Kidney (tissue), 14 donors: ENCODE measurements around the gene MBOAT2. TPM values are rescaled to one million over a fixed set of nuclear protein-coding genes. Genes with fewer than 3 reads are reported as not detected.

Experiments
- DNase-seq, 5 donors: peaks; one replicate each; pipeline ENCODE4 v3.0.0-alpha.2; 2013 to 2020
- FAIRE-seq: peaks from 2 replicates; lab custom pipeline; 2012; peaks lifted over from hg19 to GRCh38; lab: Jason Lieb, UNC
- H3K27ac ChIP-seq, 2 donors: one replicate each; pipeline ENCODE4 v1.7.0; 2013; ENCODE audit warnings: low read depth in 2 of 2, low read length in 2 of 2, inconsistent platforms in 1 of 2
- H3K27me3 ChIP-seq: one replicate; pipeline ENCODE4 v1.7.1; 2013; ENCODE audit warnings: low read length, inconsistent platforms; ENCODE audit not compliant: control insufficient read depth, insufficient read depth
- H3K36me3 ChIP-seq, 3 donors: one replicate each; pipeline versions ENCODE4 v1.7.0 to v1.7.1; 2013; ENCODE audit warnings: low read length in 3 of 3, control low read depth in 1 of 3, inconsistent platforms in 1 of 3; ENCODE audit not compliant: insufficient read depth in 3 of 3, control insufficient read depth in 2 of 3
- H3K4me1 ChIP-seq, 3 donors: one replicate each; pipeline versions ENCODE4 v1.7.0 to v1.7.1; 2013; ENCODE audit warnings: low read length in 3 of 3, inconsistent platforms in 1 of 3, low read depth in 1 of 3; ENCODE audit not compliant: control insufficient read depth in 2 of 3, insufficient read depth in 2 of 3
- H3K4me3 ChIP-seq, 3 donors: one replicate each; pipeline versions ENCODE4 v1.7.0 to v1.8.1; 2013; ENCODE audit warnings: low read length in 3 of 3, control low read depth in 1 of 3, inconsistent platforms in 1 of 3
- H3K9ac ChIP-seq, 3 donors: one replicate each; pipeline versions ENCODE4 v1.7.0 to v1.7.1; 2013; ENCODE audit warnings: low read length in 3 of 3, control low read depth in 1 of 3, inconsistent platforms in 1 of 3
- H3K9me3 ChIP-seq, 3 donors: one replicate each; pipeline versions ENCODE4 v1.7.0 to v1.7.1; 2013; ENCODE audit warnings: low read length in 3 of 3, control low read depth in 1 of 3, inconsistent platforms in 1 of 3; ENCODE audit not compliant: control insufficient read depth in 2 of 3, insufficient read depth in 1 of 3
- intact Hi-C: fragments of 100-400 bp; cut with DNase I; formaldehyde crosslinking; loops from one replicate; pipeline ENCODE4 v1.11.1; 2022
- polyA plus RNA-seq: library from polyadenylated mRNA; stranded (reverse); fragments of 350-450 nt; fragmentation: Illumina TruSeq; extraction: RNeasy Lipid Tissue Mini Kit (QIAGEN cat#74804); gene quantifications from one replicate; pipeline ENCODE4 v1.2.3, GENCODE V29; 2014; ENCODE audit warnings: low read depth, low replicate concordance; ENCODE audit not compliant: insufficient read depth
- total RNA-seq: library from RNA; stranded (reverse); fragmentation: NEBNext Ultra II Directional; extraction: Animal tissue kit (Norgen Biotek cat#: 25700); gene quantifications from one replicate; pipeline ENCODE4 v1.2.1, GENCODE V29; 2021
- TF ChIP-seq, protein P1 (sequence below): IDR thresholded peaks from 3 replicates; pipeline ENCODE4 v1.5.1; 2012; ENCODE audit warnings: mild to moderate bottlenecking, moderate library complexity, borderline replicate concordance; ENCODE audit not compliant: insufficient read depth; ENCODE audit errors: extremely low read depth
- donor health status: control.
- donor health status: control.
- donor health status: control.
- donor health status: control.
- donor health status: control.
- donor health status: DM: yes; HTN: yes; CAD: no.
- donor health status: Normal renal cell carcinoma (clear cell type).

The MBOAT2 gene
- total and polyA plus RNA-seq, 2 donors from 2014 or later = 15.9 to 28.6 TPM

DNA sequence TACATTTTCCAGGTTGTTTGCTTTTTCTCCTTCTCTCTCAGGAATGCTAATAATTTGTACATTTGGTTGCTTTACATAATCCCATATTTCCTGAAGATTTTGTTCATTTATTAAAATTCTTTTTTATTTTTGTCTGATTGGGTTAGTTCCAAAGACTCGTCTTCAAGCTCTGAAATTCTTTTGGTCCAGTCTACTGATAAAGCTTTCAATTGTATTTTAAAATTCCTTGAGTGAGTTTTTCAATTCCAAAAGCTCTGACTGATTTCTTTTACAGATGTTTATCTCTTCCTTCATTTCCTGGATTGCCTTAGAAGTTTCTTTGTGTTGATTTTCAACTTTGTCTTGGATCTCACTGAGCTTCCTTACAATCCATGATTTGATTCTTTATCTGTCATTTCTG lies 50.0 kb downstream of the MBOAT2 start:
- Histone ChIP-seq H3K27ac (no peak overlapping the region), H3K9ac (no peak overlapping the region), H3K9me3 (peaks cover 0 to 3% (median 2%) of the 10 kb centered on the region in 3 donors), H3K36me3 (no peaks in the 10 kb centered on the region), H3K4me3 (no peak overlapping the region), H3K4me1 (no peaks in the 10 kb centered on the region), H3K27me3 (no peaks in the 10 kb centered on the region)
- FAIRE-seq (no peak), DNase-seq (no peak)
- TF ChIP-seq, protein P1, sequence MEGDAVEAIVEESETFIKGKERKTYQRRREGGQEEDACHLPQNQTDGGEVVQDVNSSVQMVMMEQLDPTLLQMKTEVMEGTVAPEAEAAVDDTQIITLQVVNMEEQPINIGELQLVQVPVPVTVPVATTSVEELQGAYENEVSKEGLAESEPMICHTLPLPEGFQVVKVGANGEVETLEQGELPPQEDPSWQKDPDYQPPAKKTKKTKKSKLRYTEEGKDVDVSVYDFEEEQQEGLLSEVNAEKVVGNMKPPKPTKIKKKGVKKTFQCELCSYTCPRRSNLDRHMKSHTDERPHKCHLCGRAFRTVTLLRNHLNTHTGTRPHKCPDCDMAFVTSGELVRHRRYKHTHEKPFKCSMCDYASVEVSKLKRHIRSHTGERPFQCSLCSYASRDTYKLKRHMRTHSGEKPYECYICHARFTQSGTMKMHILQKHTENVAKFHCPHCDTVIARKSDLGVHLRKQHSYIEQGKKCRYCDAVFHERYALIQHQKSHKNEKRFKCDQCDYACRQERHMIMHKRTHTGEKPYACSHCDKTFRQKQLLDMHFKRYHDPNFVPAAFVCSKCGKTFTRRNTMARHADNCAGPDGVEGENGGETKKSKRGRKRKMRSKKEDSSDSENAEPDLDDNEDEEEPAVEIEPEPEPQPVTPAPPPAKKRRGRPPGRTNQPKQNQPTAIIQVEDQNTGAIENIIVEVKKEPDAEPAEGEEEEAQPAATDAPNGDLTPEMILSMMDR = no peak
- intact Hi-C loops = no loop called here

DNA sequence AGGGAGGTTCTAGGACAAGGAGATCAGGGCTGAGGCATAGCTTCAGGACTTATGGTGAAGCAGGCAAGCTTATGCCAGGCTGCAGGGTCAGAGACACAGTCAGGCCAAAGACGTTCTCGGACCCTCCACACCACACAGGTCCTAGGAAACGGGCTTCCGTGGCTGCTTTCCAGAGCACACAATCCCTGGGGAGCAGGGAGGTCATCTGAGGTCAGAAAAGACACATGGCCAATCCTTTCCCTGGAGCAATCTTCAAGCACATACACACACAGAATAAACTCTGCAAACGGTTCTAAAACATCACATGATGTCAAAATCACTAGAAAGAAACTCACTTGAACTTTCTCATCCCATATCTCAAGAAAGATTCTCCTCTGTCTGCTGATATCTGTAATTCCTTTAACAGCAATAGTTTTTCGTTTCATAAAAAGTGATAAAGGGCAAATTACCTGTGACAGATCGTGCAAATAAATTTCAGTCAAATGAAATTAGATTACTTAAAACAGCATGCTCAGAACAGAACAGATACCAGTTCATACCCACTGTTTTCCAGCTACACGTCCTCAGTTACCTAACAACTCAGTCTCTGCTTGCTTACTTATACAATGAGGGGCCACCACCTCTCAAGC lies 63.9 kb downstream of the MBOAT2 start:
- H3K36me3 ChIP-seq = peaks cover 0 to 2% (median 0%) of the 10 kb centered on the region in 3 donors
- FAIRE-seq (no peak), DNase-seq (no peak)
- H3K27ac ChIP-seq = no peak overlapping the region
- no peaks in the 10 kb centered on the region for H3K4me1 ChIP-seq
- TF ChIP-seq, protein P1 = no peak
- H3K9me3 ChIP-seq = no peaks in the 10 kb centered on the region
- H3K27me3 ChIP-seq = no peaks in the 10 kb centered on the region
- intact Hi-C loops = no loop called here
- no peak overlapping the region for H3K4me3 ChIP-seq
- no peak overlapping the region for H3K9ac ChIP-seq

DNA sequence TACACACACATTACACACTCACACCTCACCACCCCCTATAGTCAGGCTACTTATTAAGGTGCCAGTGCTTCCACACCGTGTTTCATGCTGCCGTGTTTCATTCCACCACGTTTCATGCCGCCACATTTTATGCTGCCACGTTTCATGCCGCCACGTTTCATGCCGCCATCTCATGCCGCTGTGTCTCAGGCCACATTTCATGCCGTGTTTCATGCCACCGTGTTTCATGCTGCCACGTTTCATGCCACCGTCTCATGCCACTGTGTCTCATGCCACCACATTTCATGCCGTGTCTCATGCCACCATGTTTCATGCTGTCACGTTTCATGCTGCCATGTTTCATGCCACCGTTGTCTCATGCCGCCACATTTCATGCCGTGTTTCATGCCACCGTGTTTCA lies 65.1 kb downstream of the MBOAT2 start:
- Histone ChIP-seq H3K4me1 (no peaks in the 10 kb centered on the region), H3K4me3 (no peak overlapping the region), H3K9ac (no peak overlapping the region), H3K27ac (no peak overlapping the region), H3K9me3 (no peaks in the 10 kb centered on the region), H3K27me3 (no peaks in the 10 kb centered on the region), H3K36me3 (peaks cover 0 to 2% (median 0%) of the 10 kb centered on the region in 3 donors)
- TF ChIP-seq, protein P1 = no peak
- DNase-seq (no peak), FAIRE-seq (no peak)
- intact Hi-C loops = no loop called here
